Measurements from ENCODE around the gene NAV1. TPM values are rescaled to one million over a fixed set of nuclear protein-coding genes. Genes with fewer than 3 reads are reported as not detected.

NAV1 gene
- total and polyA plus RNA-seq, 9 of the 15 experiments (the other 6 are each of a cell fraction or from before 2014, with no cell fraction given), result 0.91 to 16.8 (median 3.2) TPM

GRCh38 chr1:201515895-201516294 is 23.0 kb upstream of the NAV1 start (continued):
- TF ChIP-seq TSHZ1 (CRISPR knock-in tag; IDR thresholded peaks at IDR 0.05) (no peak), ATF7 (IDR thresholded peaks at IDR 0.05) (no peak), MEIS2 (IDR thresholded peaks at IDR 0.05; ENCODE audit: partially characterized antibody) (no peak), ZNF655 (CRISPR knock-in tag; IDR thresholded peaks at IDR 0.05) (no peak), NONO (IDR thresholded peaks at IDR 0.05; ENCODE audit: low read depth in 2 of 2, low read length in 1 of 2) (no peak), SIRT6 (IDR thresholded peaks at IDR 0.05; ENCODE audit: low read depth, low read length) (no peak), DNMT1 (IDR thresholded peaks at IDR 0.05) (no peak), PTBP1 (IDR thresholded peaks at IDR 0.05; ENCODE audit: low read depth, low read length) (no peak), ZNF175 (CRISPR knock-in tag; IDR thresholded peaks at IDR 0.05; ENCODE audit: low read depth) (no peak), ZNF165 (CRISPR knock-in tag; IDR thresholded peaks at IDR 0.05; ENCODE audit: borderline replicate concordance) (no peak), ZNF740 (CRISPR knock-in tag; IDR thresholded peaks at IDR 0.05) (peak; percentile 86), ZNF740 (tag; IDR thresholded peaks at IDR 0.05) (no peak), NR0B1 (IDR thresholded peaks at IDR 0.05; ENCODE audit: partially characterized antibody) (no peak), DEAF1 (CRISPR knock-in tag; IDR thresholded peaks at IDR 0.05) (no peak)

Measured in K562 (cell line).